Gastroesophageal sphincter (tissue), 4 donors: ENCODE data around the gene PHF23. TPM values are rescaled to one million over a fixed set of nuclear protein-coding genes. Genes with fewer than 3 reads are reported as not detected.

Source experiments
- ATAC-seq: fragments of 150-250 bp; one replicate; pipeline ENCODE4 v1.9.1; 2016; ENCODE audit warnings: mild to moderate bottlenecking, moderate library complexity
- H3K27ac ChIP-seq, 4 donors: fragments of 200-600 bp; sonication (generic) in 3 of 4; 1 replicate in 3 of 4; 2 replicates in 1 of 4; pipeline ENCODE4 v1.5.1; 2016 to 2019
- H3K27me3 ChIP-seq: fragments of 200-600 bp; sonication (generic); one replicate; pipeline ENCODE4 v1.5.1; 2019
- H3K36me3 ChIP-seq, 2 donors: fragments of 200-600 bp; sonication (generic); one replicate each; pipeline ENCODE4 v1.5.1; 2019; ENCODE audit warnings: control low read depth in 1 of 2
- H3K4me1 ChIP-seq, 3 donors: fragments of 200-600 bp; sonication (generic); 1 replicate in 2 of 3; 2 replicates in 1 of 3; pipeline ENCODE4 v1.5.1; 2016 to 2019; ENCODE audit warnings: control low read depth in 2 of 3
- H3K4me3 ChIP-seq, 2 donors: fragments of 200-600 bp; sonication (generic); one replicate each; pipeline ENCODE4 v1.5.1; 2019; ENCODE audit warnings: mild to moderate bottlenecking in 1 of 2, moderate library complexity in 1 of 2
- H3K9me3 ChIP-seq, 3 donors: fragments of 200-600 bp; sonication (generic); one replicate each; pipeline ENCODE4 v1.5.1; 2017 to 2019; ENCODE audit warnings: control low read depth in 2 of 3
- CTCF ChIP-seq, 4 experiments: fragments of 200-600 bp in 2 of 4; fragments of 450-650 bp in 2 of 4; sonication (generic) in 1 of 4; IDR thresholded peaks; one replicate each; pipeline ENCODE4 v1.5.1; 2017 to 2019; ENCODE audit warnings: antibody characterized with exemption in 4 of 4, mild to moderate bottlenecking in 2 of 4, moderate library complexity in 2 of 4
- EP300 ChIP-seq: sonication (generic); formaldehyde crosslinking; IDR thresholded peaks from one replicate; pipeline ENCODE4 v1.6.1; 2017; ENCODE audit warnings: antibody characterized with exemption, mild to moderate bottlenecking
- POLR2A ChIP-seq, 2 donors: fragments of 450-650 bp; IDR thresholded peaks; one replicate each; pipeline ENCODE4 v1.6.1; 2017; ENCODE audit warnings: antibody characterized with exemption in 2 of 2, mild to moderate bottlenecking in 2 of 2, moderate library complexity in 1 of 2
- POLR2AphosphoS5 ChIP-seq: sonication (generic); formaldehyde crosslinking; IDR thresholded peaks from one replicate; pipeline ENCODE4 v1.6.1; 2017; ENCODE audit warnings: antibody characterized with exemption
- WGBS, 2 donors: methylation state at CpG; one replicate each; pipeline ENCODE4 v1.1.5; 2018; ENCODE audit warnings: low coverage in 1 of 2; 5-methylcytosine and 5-hydroxymethylcytosine counted together
- total RNA-seq, 4 donors: library from RNA; depleted of rRNA; stranded (reverse); fragments of >200 nt; gene quantifications; one replicate each; pipeline ENCODE4 v1.1.0, GENCODE V29; 2016

PHF23 gene
- total RNA-seq, 4 donors from 2014 or later: 29.4 to 38.2 (median 31.0) TPM

GRCh38 chr17:7252176-7253043 is 13.2 kb upstream of the PHF23 start, which contains the start of gene ELP5:
Gene ELP5 (plus strand): TSS chr17:7252215. CDS start chr17:7252551, 336 bp downstream.
- peak in 2 of 4 experiments; percentile 22 to 47 for TF ChIP-seq CTCF (IDR thresholded peaks at IDR 0.05)
- TF ChIP-seq EP300: no peak
- TF ChIP-seq POLR2AphosphoS5: peak; percentile 82
- peak; percentile 31 to 56 for TF ChIP-seq POLR2A (IDR thresholded peaks at IDR 0.05)
- H3K9me3 ChIP-seq: no peaks in the 10 kb centered on the region
- no peaks in the 10 kb centered on the region for H3K27me3 ChIP-seq
- H3K36me3 ChIP-seq: peaks cover 0 to 34% of the 10 kb centered on the region in 2 donors
- H3K27ac ChIP-seq: peak within 1 kb of the TSS; percentile 90 to 98 (median 94)
- peaks cover 5 to 48% (median 27%) of the 10 kb centered on the region in 3 donors for H3K4me1 ChIP-seq
- peak within 1 kb of the TSS; percentile 79 to 94 for H3K4me3 ChIP-seq
- 2 to 3% methylated on average over 6 to 19 of the region's 55 CpGs for WGBS, 2 donors
- ATAC-seq: peak; percentile 81

GRCh38 chr17:7251661-7252175 is 12.5 kb upstream of the PHF23 start, which contains the start of gene CTDNEP1:
Gene CTDNEP1 (minus strand): TSS chr17:7251734. CDS start chr17:7251296, 438 bp downstream.
- Histone ChIP-seq H3K9me3 (no peaks in the 10 kb centered on the region), H3K27me3 (no peaks in the 10 kb centered on the region), H3K4me1 (peaks cover 5 to 51% (median 27%) of the 10 kb centered on the region in 3 donors), H3K4me3 (peak within 1 kb of the TSS; percentile 79 to 94), H3K36me3 (peaks cover 0 to 31% of the 10 kb centered on the region in 2 donors), H3K27ac (peak within 1 kb of the TSS; percentile 90 to 98 (median 94))
- ATAC-seq: peak; percentile 96
- 0 to 3% methylated on average over 12 to 23 of the region's 41 CpGs for WGBS, 2 donors
- TF ChIP-seq EP300 (no peak), POLR2A (IDR thresholded peaks at IDR 0.05) (peak in 1 of 2 donors; percentile 19), CTCF (IDR thresholded peaks at IDR 0.05) (no peak), POLR2AphosphoS5 (peak; percentile 50)

GRCh38 chr17:7250695-7251627 is 11.7 kb upstream of the PHF23 start:
- ATAC-seq: peak; percentile 7
- Histone ChIP-seq H3K36me3 (peaks cover 0 to 31% of the 10 kb centered on the region in 2 donors), H3K4me3 (peak overlapping the region; percentile 79 to 94), H3K4me1 (peaks cover 5 to 59% (median 27%) of the 10 kb centered on the region in 3 donors), H3K9me3 (no peaks in the 10 kb centered on the region), H3K27ac (peak overlapping the region; percentile 90 to 98 (median 94)), H3K27me3 (no peaks in the 10 kb centered on the region)
- TF ChIP-seq POLR2A (IDR thresholded peaks at IDR 0.05) (no peak), EP300 (no peak), POLR2AphosphoS5 (no peak), CTCF (IDR thresholded peaks at IDR 0.05) (no peak)
- 0 to 2% methylated on average over 4 to 6 of the region's 55 CpGs for whole genome bisulfite sequencing, 2 donors

- Histone ChIP-seq H3K27ac (peak overlapping the region in 3 of 4 donors; percentile 90 to 98 (median 91)), H3K27me3 (no peaks in the 10 kb centered on the region), H3K9me3 (no peaks in the 10 kb centered on the region), H3K36me3 (peaks cover 0 to 31% of the 10 kb centered on the region in 2 donors), H3K4me1 (peaks cover 5 to 59% (median 27%) of the 10 kb centered on the region in 3 donors), H3K4me3 (peak overlapping the region in 1 of 2 donors; percentile 94)
- no peak for TF ChIP-seq POLR2AphosphoS5
- TF ChIP-seq EP300: no peak
- no peak for TF ChIP-seq POLR2A (IDR thresholded peaks at IDR 0.05)
- TF ChIP-seq CTCF (IDR thresholded peaks at IDR 0.05): no peak
- 90% methylated on average over 7 of the region's 7 CpGs; no CpG with 5 or more reads in 1 of the 2 donors for WGBS, 2 donors
- no peak for ATAC-seq
These were observed 10.6 kb upstream of the PHF23 start for GRCh38 chr17:7249830-7250229.
